DND-41 (cell line): Measurements from ENCODE around the gene APEH.

ENCODE experiments used
- CTCF ChIP-seq: IDR thresholded peaks from 2 replicates; pipeline ENCODE4 v1.5.1; 2012; ENCODE audit warnings: borderline replicate concordance, low read length, moderate library complexity, mild to moderate bottlenecking; ENCODE audit not compliant: poor library complexity, severe bottlenecking; ENCODE audit errors: extremely low read depth
- EZH2 ChIP-seq: IDR thresholded peaks from 3 replicates; pipeline ENCODE4 v1.6.1; 2012; ENCODE audit warnings: borderline replicate concordance, low read depth, mild to moderate bottlenecking, moderate library complexity, low read length, inconsistent platforms; ENCODE audit not compliant: severe bottlenecking

- TF ChIP-seq CTCF (no peak), EZH2 (no peak)
Observed at GRCh38 chr3:49670940-49671290, 3.2 kb upstream of the APEH start.
